Measurements from ENCODE around the gene PABPN1L. TPM values are rescaled to one million over a fixed set of nuclear protein-coding genes. Genes with fewer than 3 reads are reported as not detected.

The PABPN1L gene
- total and polyA plus RNA-seq, 4 donors: 0.41 to 0.66 TPM; not detected in 2

GRCh38 chr16:88864099-88864498, 2.4 kb downstream of the PABPN1L start:
- Histone ChIP-seq H3K36me3 (ENCODE audit: control insufficient read depth, insufficient read depth, low read length) (peaks cover 58% of the 10 kb centered on the region), H3K4me3 (ENCODE audit: low read depth, low read length) (no peak overlapping the region), H3K4me1 (ENCODE audit: control insufficient read depth, insufficient read depth, low read length) (no peaks in the 10 kb centered on the region), H3K9me3 (ENCODE audit: control insufficient read depth, insufficient read depth, low read length) (no peaks in the 10 kb centered on the region), H3K27me3 (ENCODE audit: control insufficient read depth, insufficient read depth, low read length) (no peaks in the 10 kb centered on the region), H3K27ac (ENCODE audit: low read depth, low read length) (no peak overlapping the region)
- 86% methylated on average over 13 of the region's 15 CpGs for WGBS (ENCODE audit: insufficient coverage)
- DNase-seq (ENCODE audit: low read depth in 4 of 6, low spot score in 6 of 6): no peak

GRCh38 chr16:88863426-88863825, 3.0 kb downstream of the PABPN1L start:
- H3K9me3 ChIP-seq (ENCODE audit: control insufficient read depth, insufficient read depth, low read length): no peaks in the 10 kb centered on the region
- peaks cover 59% of the 10 kb centered on the region for H3K36me3 ChIP-seq (ENCODE audit: control insufficient read depth, insufficient read depth, low read length)
- 87% methylated on average over 12 of the region's 13 CpGs for WGBS (ENCODE audit: insufficient coverage)
- H3K27ac ChIP-seq (ENCODE audit: low read depth, low read length): no peak overlapping the region
- no peak overlapping the region for H3K4me3 ChIP-seq (ENCODE audit: low read depth, low read length)
- peaks cover 3% of the 10 kb centered on the region for H3K4me1 ChIP-seq (ENCODE audit: control insufficient read depth, insufficient read depth, low read length)
- H3K27me3 ChIP-seq (ENCODE audit: control insufficient read depth, insufficient read depth, low read length): no peaks in the 10 kb centered on the region
- DNase-seq (ENCODE audit: low read depth in 4 of 6, low spot score in 6 of 6): no peak

GRCh38 chr16:88862968-88863367, 3.5 kb downstream of the PABPN1L start:
- H3K36me3 ChIP-seq (ENCODE audit: control insufficient read depth, insufficient read depth, low read length): peaks cover 58% of the 10 kb centered on the region
- H3K27me3 ChIP-seq (ENCODE audit: control insufficient read depth, insufficient read depth, low read length): no peaks in the 10 kb centered on the region
- no peaks in the 10 kb centered on the region for H3K9me3 ChIP-seq (ENCODE audit: control insufficient read depth, insufficient read depth, low read length)
- H3K4me3 ChIP-seq (ENCODE audit: low read depth, low read length): no peak overlapping the region
- 89% methylated on average over 18 of the region's 25 CpGs for WGBS (ENCODE audit: insufficient coverage)
- H3K27ac ChIP-seq (ENCODE audit: low read depth, low read length): no peak overlapping the region
- peaks cover 7% of the 10 kb centered on the region for H3K4me1 ChIP-seq (ENCODE audit: control insufficient read depth, insufficient read depth, low read length)
- DNase-seq (ENCODE audit: low read depth in 4 of 6, low spot score in 6 of 6): no peak

DNA sequence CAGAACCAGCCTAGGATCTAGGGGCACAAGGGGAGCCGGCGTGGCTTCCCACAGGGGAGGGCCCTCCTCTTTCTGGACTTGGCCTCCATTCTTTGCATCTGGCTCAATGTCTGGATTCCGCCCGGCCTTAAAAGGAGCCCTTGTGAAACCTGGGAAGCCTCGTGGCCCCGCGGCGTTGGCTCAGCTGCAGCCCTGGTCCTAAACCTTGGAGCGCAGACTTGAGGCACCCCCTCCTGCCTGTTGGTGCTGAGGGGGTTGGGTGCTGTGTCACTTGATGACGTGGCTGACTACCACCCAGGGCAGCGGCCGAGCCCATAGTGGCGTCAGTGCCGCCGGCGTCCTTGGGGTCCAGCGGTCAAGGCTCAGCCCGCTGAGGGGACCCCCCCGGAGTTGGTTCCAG, 5.1 kb downstream of the PABPN1L start:
- no peak for DNase-seq (ENCODE audit: low read depth in 4 of 6, low spot score in 6 of 6)
- H3K4me3 ChIP-seq (ENCODE audit: low read depth, low read length): no peak overlapping the region
- peaks cover 55% of the 10 kb centered on the region for H3K36me3 ChIP-seq (ENCODE audit: control insufficient read depth, insufficient read depth, low read length)
- H3K9me3 ChIP-seq (ENCODE audit: control insufficient read depth, insufficient read depth, low read length): no peaks in the 10 kb centered on the region
- H3K4me1 ChIP-seq (ENCODE audit: control insufficient read depth, insufficient read depth, low read length): peaks cover 14% of the 10 kb centered on the region
- no peak overlapping the region for H3K27ac ChIP-seq (ENCODE audit: low read depth, low read length)
- 94% methylated on average over 15 of the region's 19 CpGs for WGBS (ENCODE audit: insufficient coverage)
- H3K27me3 ChIP-seq (ENCODE audit: control insufficient read depth, insufficient read depth, low read length): no peaks in the 10 kb centered on the region

GRCh38 chr16:88859381-88860091, 6.9 kb downstream of the PABPN1L start:
- 93% methylated on average over 19 of the region's 20 CpGs for WGBS (ENCODE audit: insufficient coverage)

GRCh38 chr16:88857728-88858339, 8.6 kb downstream of the PABPN1L start:
- Histone ChIP-seq H3K4me3 (ENCODE audit: low read depth, low read length) (peak overlapping the region; percentile 97), H3K27ac (ENCODE audit: low read depth, low read length) (peak overlapping the region; percentile 57), H3K36me3 (ENCODE audit: control insufficient read depth, insufficient read depth, low read length) (peaks cover 54% of the 10 kb centered on the region), H3K27me3 (ENCODE audit: control insufficient read depth, insufficient read depth, low read length) (no peaks in the 10 kb centered on the region), H3K9me3 (ENCODE audit: control insufficient read depth, insufficient read depth, low read length) (no peaks in the 10 kb centered on the region), H3K4me1 (ENCODE audit: control insufficient read depth, insufficient read depth, low read length) (peaks cover 35% of the 10 kb centered on the region)
- WGBS (ENCODE audit: insufficient coverage): 15% methylated on average over 12 of the region's 12 CpGs
- peak; percentile 24 to 87 (median 46) for DNase-seq (ENCODE audit: low read depth in 4 of 6, low spot score in 6 of 6)

More at GRCh38 chr16:88859381-88860091, 6.9 kb downstream of the PABPN1L start:
- no peak for DNase-seq (ENCODE audit: low read depth in 4 of 6, low spot score in 6 of 6)
- Histone ChIP-seq H3K9me3 (ENCODE audit: control insufficient read depth, insufficient read depth, low read length) (no peaks in the 10 kb centered on the region), H3K4me3 (ENCODE audit: low read depth, low read length) (no peak overlapping the region), H3K27ac (ENCODE audit: low read depth, low read length) (no peak overlapping the region), H3K27me3 (ENCODE audit: control insufficient read depth, insufficient read depth, low read length) (no peaks in the 10 kb centered on the region), H3K4me1 (ENCODE audit: control insufficient read depth, insufficient read depth, low read length) (peaks cover 24% of the 10 kb centered on the region), H3K36me3 (ENCODE audit: control insufficient read depth, insufficient read depth, low read length) (peaks cover 57% of the 10 kb centered on the region)

GRCh38 chr16:88856828-88857727, 9.4 kb downstream of the PABPN1L start, which contains the start of the genes GALNS and TRAPPC2L:
GALNS (minus strand) TSS chr16:88856947; CDS start chr16:88856877, 70 bp downstream.
TRAPPC2L (plus strand) TSS chr16:88857127; CDS start chr16:88857151, 24 bp downstream.
- peak; percentile 82 to 99 (median 94) for DNase-seq (ENCODE audit: low read depth in 4 of 6, low spot score in 6 of 6)
- under 1% methylated on average over 87 of the region's 87 CpGs for WGBS (ENCODE audit: insufficient coverage)
- H3K4me1 ChIP-seq (ENCODE audit: control insufficient read depth, insufficient read depth, low read length): peaks cover 35% of the 10 kb centered on the region
- peaks cover 47% of the 10 kb centered on the region for H3K36me3 ChIP-seq (ENCODE audit: control insufficient read depth, insufficient read depth, low read length)
- H3K4me3 ChIP-seq (ENCODE audit: low read depth, low read length): peak within 1 kb of the TSS; percentile 97
- no peaks in the 10 kb centered on the region for H3K9me3 ChIP-seq (ENCODE audit: control insufficient read depth, insufficient read depth, low read length)
- H3K27me3 ChIP-seq (ENCODE audit: control insufficient read depth, insufficient read depth, low read length): no peaks in the 10 kb centered on the region
- peak within 1 kb of the TSS; percentile 57 for H3K27ac ChIP-seq (ENCODE audit: low read depth, low read length)

DNA sequence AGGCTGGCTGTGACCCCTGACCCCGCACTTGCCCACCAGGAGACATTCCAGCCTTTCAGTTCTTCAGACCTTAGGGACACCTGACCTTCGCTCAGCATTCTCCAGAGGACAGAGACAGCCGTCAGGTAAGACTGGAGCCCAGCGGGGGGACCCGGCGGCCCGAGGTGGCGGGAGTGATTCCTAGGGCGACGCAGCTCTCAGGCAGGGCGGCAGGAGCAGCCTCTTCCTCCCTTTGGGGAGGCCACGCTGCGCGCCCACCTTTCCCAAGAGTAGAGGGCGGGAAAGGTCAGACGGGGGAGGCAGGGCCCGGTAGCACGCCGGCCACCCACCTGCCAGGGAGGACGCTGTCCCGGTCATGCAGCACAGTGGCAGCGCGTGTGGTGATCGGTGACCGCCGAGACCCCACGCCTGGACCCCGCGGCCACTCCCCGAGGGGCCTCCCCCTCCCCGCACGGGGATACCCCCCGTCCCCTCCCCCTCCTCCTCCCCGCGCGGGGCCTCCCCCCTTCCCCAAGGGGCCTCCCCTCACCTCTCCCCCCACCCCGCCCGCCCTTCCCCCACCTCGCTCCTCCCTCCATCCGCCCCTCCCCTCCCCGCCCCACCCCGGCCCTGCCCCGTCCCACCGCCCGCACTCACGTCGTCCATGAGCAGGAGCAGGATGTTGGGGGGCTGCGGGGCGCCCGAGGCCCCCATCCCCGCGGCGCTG, 10.2 kb downstream of the PABPN1L start:
- H3K27ac ChIP-seq (ENCODE audit: low read depth, low read length): no peak overlapping the region

DNA sequence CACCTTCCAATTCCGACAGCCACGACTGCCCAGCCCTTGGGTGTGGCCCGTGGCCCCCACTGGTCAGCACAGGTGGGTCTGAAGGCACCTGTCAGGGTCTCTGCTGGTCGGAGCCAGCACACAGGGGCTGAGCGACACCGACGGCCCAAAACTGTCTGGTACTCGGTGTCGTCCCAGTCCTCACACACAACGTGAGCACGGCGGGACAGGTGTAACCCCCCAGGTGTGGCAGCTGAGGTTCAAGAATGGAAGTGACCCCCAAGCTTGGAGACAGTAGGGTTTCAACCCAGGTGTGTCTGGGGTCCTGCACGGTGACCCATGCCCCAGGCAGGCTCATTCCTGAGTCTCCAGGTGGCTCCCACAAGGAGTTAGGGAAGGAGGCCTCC, 10.7 kb downstream of the PABPN1L start:
- WGBS (ENCODE audit: insufficient coverage): 82% methylated on average over 13 of the region's 13 CpGs

More for the DNA sequence above, 10.2 kb downstream of the PABPN1L start:
- peak overlapping the region; percentile 47 for H3K4me3 ChIP-seq (ENCODE audit: low read depth, low read length)
- peak in 2 of 6 donors; percentile 3 to 27 for DNase-seq (ENCODE audit: low read depth in 4 of 6, low spot score in 6 of 6)
- no peaks in the 10 kb centered on the region for H3K27me3 ChIP-seq (ENCODE audit: control insufficient read depth, insufficient read depth, low read length)
- peaks cover 44% of the 10 kb centered on the region for H3K36me3 ChIP-seq (ENCODE audit: control insufficient read depth, insufficient read depth, low read length)
- H3K4me1 ChIP-seq (ENCODE audit: control insufficient read depth, insufficient read depth, low read length): peaks cover 35% of the 10 kb centered on the region
- H3K9me3 ChIP-seq (ENCODE audit: control insufficient read depth, insufficient read depth, low read length): no peaks in the 10 kb centered on the region
- 11% methylated on average over 26 of the region's 53 CpGs for WGBS (ENCODE audit: insufficient coverage)

More for the DNA sequence above, 10.7 kb downstream of the PABPN1L start:
- Histone ChIP-seq H3K4me3 (ENCODE audit: low read depth, low read length) (peak overlapping the region; percentile 42), H3K27me3 (ENCODE audit: control insufficient read depth, insufficient read depth, low read length) (no peaks in the 10 kb centered on the region), H3K4me1 (ENCODE audit: control insufficient read depth, insufficient read depth, low read length) (peaks cover 35% of the 10 kb centered on the region), H3K36me3 (ENCODE audit: control insufficient read depth, insufficient read depth, low read length) (peaks cover 42% of the 10 kb centered on the region), H3K9me3 (ENCODE audit: control insufficient read depth, insufficient read depth, low read length) (no peaks in the 10 kb centered on the region), H3K27ac (ENCODE audit: low read depth, low read length) (no peak overlapping the region)
- no peak for DNase-seq (ENCODE audit: low read depth in 4 of 6, low spot score in 6 of 6)
